ENCODE data around the gene MORF4L1.

GRCh38 chr15:78927077-78927790 is 54.5 kb downstream of the MORF4L1 start:
- TF ChIP-seq CTCF (IDR thresholded peaks at IDR 0.05; ENCODE audit: poor library complexity) (no peak), EZH2 (IDR thresholded peaks at IDR 0.05; ENCODE audit: borderline replicate concordance) (no peak)
